Chondrocyte (in vitro differentiated cells): ENCODE results near the gene SAPCD2. TPM values are rescaled to one million over a fixed set of nuclear protein-coding genes. Genes with fewer than 3 reads are reported as not detected.
A peak's percentile ranks its signal among the peaks of the same experiment; 100 is the strongest.
"Not testable (repeated sequence)": the region's sequence is repeated elsewhere in the genome, so short reads cannot be mapped to it uniquely, and the experiment has no call there.

Experiments used
- DNase-seq: peaks from one replicate; pipeline ENCODE4 v3.0.0; 2021; ENCODE audit warnings: mixed read lengths, low spot score
- H3K27ac Mint-ChIP-seq: one replicate; pipeline ENCODE4 v1.8.0; 2021; ENCODE audit warnings: mild to moderate bottlenecking, moderate library complexity, mixed read lengths; ENCODE audit not compliant: unreplicated experiment
- H3K27me3 Mint-ChIP-seq: 2 replicates; pipeline ENCODE4 v1.8.0; 2021; ENCODE audit warnings: low read depth, mixed read lengths
- H3K36me3 Mint-ChIP-seq: 2 replicates; pipeline ENCODE4 v1.8.0; 2021; ENCODE audit warnings: low read depth, mixed read lengths
- H3K4me1 Mint-ChIP-seq: 2 replicates; pipeline ENCODE4 v1.8.0; 2021; ENCODE audit warnings: low read depth, mild to moderate bottlenecking, mixed read lengths
- H3K4me3 Mint-ChIP-seq: one replicate; pipeline ENCODE4 v1.8.0; 2021; ENCODE audit warnings: mild to moderate bottlenecking, moderate library complexity, mixed read lengths; ENCODE audit not compliant: unreplicated experiment
- H3K9me3 Mint-ChIP-seq: 2 replicates; pipeline ENCODE4 v1.8.0; 2021; ENCODE audit warnings: low read depth, mixed read lengths
- CTCF ChIP-seq: fragments of 200-600 bp; sonication (generic); IDR thresholded peaks from 2 replicates; pipeline ENCODE4 v1.5.0; 2021; ENCODE audit warnings: antibody characterized with exemption, mild to moderate bottlenecking, moderate library complexity
- total RNA-seq: library from RNA; stranded (reverse); gene quantifications from 3 replicates; pipeline ENCODE4 v1.2.1, GENCODE V29; 2021

Gene SAPCD2
- total RNA-seq, 1 donor from 2014 or later = 2.5 TPM

GRCh38 chr9:137035937-137036336 is 34.4 kb downstream of the SAPCD2 start:
- no peak for DNase-seq
- no peaks in the 10 kb centered on the region for H3K27me3 Mint-ChIP-seq
- no peaks in the 10 kb centered on the region for H3K4me1 Mint-ChIP-seq
- peaks cover 4% of the 10 kb centered on the region for H3K36me3 Mint-ChIP-seq
- TF ChIP-seq CTCF = no peak
- no peaks in the 10 kb centered on the region for H3K9me3 Mint-ChIP-seq
- H3K27ac Mint-ChIP-seq = no peak overlapping the region
- no peak overlapping the region for H3K4me3 Mint-ChIP-seq

GRCh38 chr9:137035507-137035834 is 34.9 kb downstream of the SAPCD2 start:
- DNase-seq = no peak
- no peak overlapping the region for H3K27ac Mint-ChIP-seq
- no peaks in the 10 kb centered on the region for H3K9me3 Mint-ChIP-seq
- no peaks in the 10 kb centered on the region for H3K27me3 Mint-ChIP-seq
- peak; percentile 71 for TF ChIP-seq CTCF
- H3K4me3 Mint-ChIP-seq = no peak overlapping the region
- no peaks in the 10 kb centered on the region for H3K4me1 Mint-ChIP-seq
- peaks cover 4% of the 10 kb centered on the region for H3K36me3 Mint-ChIP-seq

GRCh38 chr9:137034709-137035506 is 35.4 kb downstream of the SAPCD2 start:
- peak; percentile 85 for TF ChIP-seq CTCF
- no peaks in the 10 kb centered on the region for H3K4me1 Mint-ChIP-seq
- H3K9me3 Mint-ChIP-seq = no peaks in the 10 kb centered on the region
- no peak overlapping the region for H3K27ac Mint-ChIP-seq
- H3K27me3 Mint-ChIP-seq = no peaks in the 10 kb centered on the region
- no peak for DNase-seq
- H3K4me3 Mint-ChIP-seq = no peak overlapping the region
- peaks cover 4% of the 10 kb centered on the region for H3K36me3 Mint-ChIP-seq

GRCh38 chr9:137034039-137034708 is 36.2 kb downstream of the SAPCD2 start:
- H3K36me3 Mint-ChIP-seq = peaks cover 4% of the 10 kb centered on the region
- H3K4me1 Mint-ChIP-seq = no peaks in the 10 kb centered on the region
- H3K27ac Mint-ChIP-seq = no peak overlapping the region
- no peak overlapping the region for H3K4me3 Mint-ChIP-seq
- TF ChIP-seq CTCF = no peak
- no peak for DNase-seq
- H3K27me3 Mint-ChIP-seq = no peaks in the 10 kb centered on the region
- H3K9me3 Mint-ChIP-seq = no peaks in the 10 kb centered on the region

- H3K9me3 Mint-ChIP-seq, H3K27ac Mint-ChIP-seq: not testable (repeated sequence)
These were observed 36.9 kb downstream of the SAPCD2 start for GRCh38 chr9:137033481-137033880.

More at GRCh38 chr9:137033481-137033880, 36.9 kb downstream of the SAPCD2 start:
- not testable (repeated sequence) for H3K4me3 Mint-ChIP-seq, DNase-seq, H3K27me3 Mint-ChIP-seq, H3K4me1 Mint-ChIP-seq, H3K36me3 Mint-ChIP-seq
